ENCODE data around the gene NTNG2. TPM values are rescaled to one million over a fixed set of nuclear protein-coding genes. Genes with fewer than 3 reads are reported as not detected.

Gene NTNG2
- total and polyA plus RNA-seq, 2 donors (not counting 3 experiments of a cell fraction or from before 2014, with no cell fraction given), result 0.08 to 0.88 TPM

- Histone ChIP-seq H4K20me1 (replicated peaks; ENCODE audit: control insufficient read depth, extremely low read depth, insufficient read depth, low read length) (no peaks in the 10 kb centered on the region), H3K36me3 (ENCODE audit: control insufficient read depth in 2 of 2, extremely low read depth in 1 of 2, insufficient read depth in 2 of 2, low read length in 2 of 2) (no peaks in the 10 kb centered on the region), H3K9ac (replicated peaks; ENCODE audit: extremely low read depth, insufficient read depth, low read length) (no peak overlapping the region), H3K4me3 (replicated peaks in 1 of 3; ENCODE audit: insufficient read depth in 1 of 3, low read depth in 1 of 3, low read length in 3 of 3) (no peak overlapping the region), H3K79me2 (ENCODE audit: control insufficient read depth, insufficient read depth, low read length) (no peaks in the 10 kb centered on the region), H3K27me3 (ENCODE audit: control insufficient read depth in 2 of 2, insufficient read depth in 2 of 2, low read length in 2 of 2) (peaks cover 0 to 7% of the 10 kb centered on the region in 2 experiments), H3K4me2 (ENCODE audit: insufficient read depth, low read length) (no peak overlapping the region), H3K9me3 (replicated peaks; ENCODE audit: control insufficient read depth, insufficient read depth, low read length) (no peaks in the 10 kb centered on the region), H3K9me1 (replicated peaks; ENCODE audit: control insufficient read depth, extremely low read depth, insufficient read depth, low read length) (no peaks in the 10 kb centered on the region), H3K4me1 (ENCODE audit: control insufficient read depth, extremely low read depth, insufficient read depth, low read length) (no peaks in the 10 kb centered on the region), H3K27ac (ENCODE audit: insufficient read depth, low read depth, low read length) (no peak overlapping the region), H2AFZ (ENCODE audit: low read depth, low read length) (no peak overlapping the region)
- no peak for TF ChIP-seq EZH2 (IDR thresholded peaks at IDR 0.05; ENCODE audit: borderline replicate concordance, low read depth, low read length, severe bottlenecking)
- dilution Hi-C loops (cut with MboI; ENCODE audit: extremely low pct_ligation_motif_present, low sequenced_read_pairs) (no loop called here), intact Hi-C loops (cut with micrococcal nuclease) (no loop called here)
- BruUV-seq (replicated peaks), result no TSS peak
- CTCF ChIA-PET, result interaction anchor here (1.1 to 10.1 kb wide), 3 partner anchors 63 to 477 kb away, joined by 3 to 408 read pairs (median 4); no protein-coding TSS in a partner anchor
- POLR2A ChIA-PET, result no interaction called here
- FAIRE-seq (no peak), DNase-seq (ENCODE audit: low read depth, low spot score) (no peak)
Observed at GRCh38 chr9:132232522-132232921, 70.7 kb downstream of the NTNG2 start.

GRCh38 chr9:132233138-132233537, 71.3 kb downstream of the NTNG2 start:
- H3K27me3 ChIP-seq (ENCODE audit: control insufficient read depth in 2 of 2, insufficient read depth in 2 of 2, low read length in 2 of 2), result peaks cover 0 to 7% of the 10 kb centered on the region in 2 experiments

More at GRCh38 chr9:132233138-132233537, 71.3 kb downstream of the NTNG2 start:
- Histone ChIP-seq H3K79me2 (ENCODE audit: control insufficient read depth, insufficient read depth, low read length) (no peaks in the 10 kb centered on the region), H3K9me1 (replicated peaks; ENCODE audit: control insufficient read depth, extremely low read depth, insufficient read depth, low read length) (no peaks in the 10 kb centered on the region), H3K4me1 (ENCODE audit: control insufficient read depth, extremely low read depth, insufficient read depth, low read length) (no peaks in the 10 kb centered on the region), H4K20me1 (replicated peaks; ENCODE audit: control insufficient read depth, extremely low read depth, insufficient read depth, low read length) (no peaks in the 10 kb centered on the region), H3K36me3 (ENCODE audit: control insufficient read depth in 2 of 2, extremely low read depth in 1 of 2, insufficient read depth in 2 of 2, low read length in 2 of 2) (no peaks in the 10 kb centered on the region), H2AFZ (ENCODE audit: low read depth, low read length) (no peak overlapping the region), H3K4me3 (replicated peaks in 1 of 3; ENCODE audit: insufficient read depth in 1 of 3, low read depth in 1 of 3, low read length in 3 of 3) (no peak overlapping the region), H3K4me2 (ENCODE audit: insufficient read depth, low read length) (no peak overlapping the region), H3K9me3 (replicated peaks; ENCODE audit: control insufficient read depth, insufficient read depth, low read length) (no peaks in the 10 kb centered on the region), H3K9ac (replicated peaks; ENCODE audit: extremely low read depth, insufficient read depth, low read length) (no peak overlapping the region), H3K27ac (ENCODE audit: insufficient read depth, low read depth, low read length) (no peak overlapping the region)
- dilution Hi-C loops (cut with MboI; ENCODE audit: extremely low pct_ligation_motif_present, low sequenced_read_pairs), result no loop called here
- no peak for DNase-seq (ENCODE audit: low read depth, low spot score)
- intact Hi-C loops (cut with micrococcal nuclease), result no loop called here
- FAIRE-seq, result no peak
- TF ChIP-seq CTCF (IDR thresholded peaks at IDR 0.05; ENCODE audit: extremely low read depth in 1 of 2, insufficient read depth in 1 of 2, low read depth in 1 of 2, low read length in 2 of 2), result no peak
- TF ChIP-seq GATA2 (IDR thresholded peaks at IDR 0.05; ENCODE audit: insufficient read depth, insufficient read length, low read depth, low read length), result no peak
- TF ChIP-seq MAX (IDR thresholded peaks at IDR 0.05; ENCODE audit: insufficient read depth, insufficient read length), result no peak
- TF ChIP-seq FOS (IDR thresholded peaks at IDR 0.05; ENCODE audit: borderline replicate concordance, insufficient read depth, low read length), result no peak
- TF ChIP-seq EZH2 (IDR thresholded peaks at IDR 0.05; ENCODE audit: borderline replicate concordance, low read depth, low read length, severe bottlenecking), result no peak
- TF ChIP-seq POLR2A (IDR thresholded peaks at IDR 0.05; ENCODE audit: low read depth, low read length), result no peak
- ChIA-PET POLR2A (no interaction called here), CTCF (interaction anchor here (1.0 to 10.1 kb wide), 5 partner anchors 13 to 478 kb away, joined by 3 to 408 read pairs (median 4); no protein-coding TSS in a partner anchor)
- no TSS peak for BruUV-seq (replicated peaks)
